ENCODE data around the gene NUP153. TPM values are rescaled to one million over a fixed set of nuclear protein-coding genes. Genes with fewer than 3 reads are reported as not detected.

The NUP153 gene
- total RNA-seq, 1 donor from 2014 or later: 23.9 TPM

DNA sequence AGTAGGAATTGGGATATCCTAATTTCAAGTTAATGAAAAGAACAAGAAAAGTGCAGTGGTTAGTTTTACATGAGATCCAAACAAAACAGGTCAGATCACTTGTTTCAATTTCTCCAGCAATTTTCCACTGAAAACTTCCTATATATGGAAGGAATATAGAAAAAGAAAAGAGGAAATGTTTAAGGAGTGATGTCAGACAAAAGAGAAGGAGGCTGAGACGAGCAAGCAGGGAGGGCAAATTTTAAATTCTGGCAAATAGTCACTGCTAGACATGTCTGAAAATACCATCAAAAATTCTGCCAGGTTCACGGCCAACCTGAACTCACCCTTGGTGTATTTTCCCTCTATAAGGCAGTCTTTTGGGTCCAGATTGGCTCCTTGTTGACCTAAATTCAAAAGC is 9.5 kb upstream of the NUP153 start:
- DNase-seq (ENCODE audit: low spot score): no peak
- peak overlapping the region; percentile 66 for H3K27ac Mint-ChIP-seq (ENCODE audit: unreplicated experiment)
- TF ChIP-seq, protein P1, sequence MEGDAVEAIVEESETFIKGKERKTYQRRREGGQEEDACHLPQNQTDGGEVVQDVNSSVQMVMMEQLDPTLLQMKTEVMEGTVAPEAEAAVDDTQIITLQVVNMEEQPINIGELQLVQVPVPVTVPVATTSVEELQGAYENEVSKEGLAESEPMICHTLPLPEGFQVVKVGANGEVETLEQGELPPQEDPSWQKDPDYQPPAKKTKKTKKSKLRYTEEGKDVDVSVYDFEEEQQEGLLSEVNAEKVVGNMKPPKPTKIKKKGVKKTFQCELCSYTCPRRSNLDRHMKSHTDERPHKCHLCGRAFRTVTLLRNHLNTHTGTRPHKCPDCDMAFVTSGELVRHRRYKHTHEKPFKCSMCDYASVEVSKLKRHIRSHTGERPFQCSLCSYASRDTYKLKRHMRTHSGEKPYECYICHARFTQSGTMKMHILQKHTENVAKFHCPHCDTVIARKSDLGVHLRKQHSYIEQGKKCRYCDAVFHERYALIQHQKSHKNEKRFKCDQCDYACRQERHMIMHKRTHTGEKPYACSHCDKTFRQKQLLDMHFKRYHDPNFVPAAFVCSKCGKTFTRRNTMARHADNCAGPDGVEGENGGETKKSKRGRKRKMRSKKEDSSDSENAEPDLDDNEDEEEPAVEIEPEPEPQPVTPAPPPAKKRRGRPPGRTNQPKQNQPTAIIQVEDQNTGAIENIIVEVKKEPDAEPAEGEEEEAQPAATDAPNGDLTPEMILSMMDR (IDR thresholded peaks at IDR 0.05): no peak
- H3K4me1 Mint-ChIP-seq (ENCODE audit: low read depth): peaks cover 30% of the 10 kb centered on the region
- no peaks in the 10 kb centered on the region for H3K36me3 Mint-ChIP-seq (ENCODE audit: low read depth)
- no peaks in the 10 kb centered on the region for H3K27me3 Mint-ChIP-seq (ENCODE audit: low read depth)
- H3K9me3 Mint-ChIP-seq (ENCODE audit: low read depth): no peaks in the 10 kb centered on the region
- H3K4me3 Mint-ChIP-seq (ENCODE audit: unreplicated experiment): no peak overlapping the region

DNA sequence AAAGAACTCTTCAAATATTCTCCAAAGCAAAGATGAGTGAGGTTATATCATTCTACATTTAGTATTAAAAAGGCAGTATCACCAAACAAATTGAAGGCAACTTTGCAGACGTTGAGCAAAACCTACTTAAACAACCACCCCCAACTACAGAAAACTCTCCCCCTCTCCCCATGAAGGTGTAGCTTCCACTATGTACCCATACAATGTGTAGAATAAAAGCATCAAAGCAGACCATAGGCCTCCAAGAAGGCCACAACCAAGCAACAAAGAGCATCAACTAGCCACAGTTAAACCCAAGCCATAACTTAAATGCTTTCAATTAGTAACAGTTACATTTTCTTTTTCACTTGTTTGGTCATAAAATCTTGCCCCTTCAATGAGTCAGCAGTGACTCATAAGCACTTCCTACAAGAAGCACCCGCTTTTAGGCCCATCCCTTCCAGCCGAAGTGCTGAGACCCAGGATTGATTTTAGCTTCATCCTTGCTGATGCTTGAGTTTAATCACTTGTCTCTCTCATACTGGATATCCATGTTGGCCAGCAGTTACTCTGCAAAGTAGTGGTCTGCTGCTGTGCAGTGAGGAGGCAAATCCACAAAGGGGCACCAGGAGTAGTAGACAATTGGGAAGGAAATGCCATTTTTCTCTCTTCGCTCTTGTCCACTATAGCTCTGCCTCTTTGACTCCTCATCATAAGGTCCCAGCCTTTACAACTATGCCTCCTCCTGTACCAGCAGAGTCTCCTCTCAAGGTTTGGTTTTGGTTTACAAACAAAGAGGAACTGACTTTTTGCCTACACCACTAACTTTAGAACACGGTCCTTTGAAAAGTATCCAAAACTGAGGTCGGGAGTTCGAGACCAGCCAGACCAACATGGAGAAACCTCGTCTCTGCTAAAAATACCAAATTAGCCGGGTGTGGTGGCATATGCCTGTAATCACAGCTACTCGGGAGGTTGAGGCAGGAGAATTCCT is 8.4 kb upstream of the NUP153 start:
- no peak for DNase-seq (ENCODE audit: low spot score)
- no peak overlapping the region for H3K4me3 Mint-ChIP-seq (ENCODE audit: unreplicated experiment)
- TF ChIP-seq, protein P1 (IDR thresholded peaks at IDR 0.05): no peak

DNA sequence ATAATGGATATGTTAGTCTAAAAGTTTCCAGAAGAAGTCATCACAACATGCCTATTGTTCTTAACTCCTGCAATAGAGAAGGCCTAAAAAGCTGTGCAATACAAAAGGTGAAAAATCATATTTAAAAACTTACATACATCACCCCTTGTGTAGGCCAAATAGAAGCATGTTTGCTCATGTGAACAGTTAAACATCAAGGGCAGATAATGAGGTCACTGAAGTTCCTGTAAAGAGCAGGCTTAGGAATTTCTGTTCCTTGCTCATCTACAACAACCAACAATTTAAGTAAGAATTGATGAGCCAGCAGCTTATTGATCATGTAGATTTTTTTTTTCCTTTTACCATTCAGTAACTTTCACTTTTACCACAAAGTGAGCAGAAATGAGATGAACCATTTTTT is 7.5 kb upstream of the NUP153 start:
- peaks cover 30% of the 10 kb centered on the region for H3K4me1 Mint-ChIP-seq (ENCODE audit: low read depth)
- H3K36me3 Mint-ChIP-seq (ENCODE audit: low read depth): no peaks in the 10 kb centered on the region
- H3K4me3 Mint-ChIP-seq (ENCODE audit: unreplicated experiment): no peak overlapping the region
- no peak for DNase-seq (ENCODE audit: low spot score)
- TF ChIP-seq, protein P1 (IDR thresholded peaks at IDR 0.05): no peak
- no peaks in the 10 kb centered on the region for H3K27me3 Mint-ChIP-seq (ENCODE audit: low read depth)
- no peaks in the 10 kb centered on the region for H3K9me3 Mint-ChIP-seq (ENCODE audit: low read depth)
- peak overlapping the region; percentile 41 for H3K27ac Mint-ChIP-seq (ENCODE audit: unreplicated experiment)

More for the DNA sequence above, 8.4 kb upstream of the NUP153 start:
- Mint-ChIP-seq H3K27me3 (ENCODE audit: low read depth) (no peaks in the 10 kb centered on the region), H3K9me3 (ENCODE audit: low read depth) (no peaks in the 10 kb centered on the region), H3K27ac (ENCODE audit: unreplicated experiment) (peak overlapping the region; percentile 94), H3K4me1 (ENCODE audit: low read depth) (peaks cover 30% of the 10 kb centered on the region), H3K36me3 (ENCODE audit: low read depth) (no peaks in the 10 kb centered on the region)

DNA sequence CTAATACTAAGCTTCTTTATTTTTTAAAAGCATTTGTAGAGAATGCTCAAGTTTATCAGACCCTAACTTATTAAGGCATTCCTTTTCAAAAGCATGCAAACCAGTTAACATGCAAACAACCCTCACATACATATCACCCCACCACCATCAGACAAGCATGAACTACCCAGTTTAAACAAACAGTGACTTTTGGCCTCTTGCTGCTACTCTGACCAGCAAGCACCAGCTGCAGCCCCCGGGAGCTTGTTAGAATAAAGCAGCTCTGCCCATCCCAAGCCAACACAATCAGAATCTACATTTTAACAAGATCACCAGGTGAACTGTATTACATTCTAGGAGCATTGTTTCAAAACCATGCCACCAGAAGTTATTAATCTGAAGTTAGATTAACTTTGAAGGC is 5.9 kb upstream of the NUP153 start:
- DNase-seq (ENCODE audit: low spot score): no peak
- Mint-ChIP-seq H3K4me1 (ENCODE audit: low read depth) (peaks cover 31% of the 10 kb centered on the region), H3K27ac (ENCODE audit: unreplicated experiment) (no peak overlapping the region), H3K4me3 (ENCODE audit: unreplicated experiment) (no peak overlapping the region), H3K9me3 (ENCODE audit: low read depth) (no peaks in the 10 kb centered on the region), H3K27me3 (ENCODE audit: low read depth) (no peaks in the 10 kb centered on the region), H3K36me3 (ENCODE audit: low read depth) (no peaks in the 10 kb centered on the region)
- TF ChIP-seq, protein P1 (IDR thresholded peaks at IDR 0.05): no peak

DNA sequence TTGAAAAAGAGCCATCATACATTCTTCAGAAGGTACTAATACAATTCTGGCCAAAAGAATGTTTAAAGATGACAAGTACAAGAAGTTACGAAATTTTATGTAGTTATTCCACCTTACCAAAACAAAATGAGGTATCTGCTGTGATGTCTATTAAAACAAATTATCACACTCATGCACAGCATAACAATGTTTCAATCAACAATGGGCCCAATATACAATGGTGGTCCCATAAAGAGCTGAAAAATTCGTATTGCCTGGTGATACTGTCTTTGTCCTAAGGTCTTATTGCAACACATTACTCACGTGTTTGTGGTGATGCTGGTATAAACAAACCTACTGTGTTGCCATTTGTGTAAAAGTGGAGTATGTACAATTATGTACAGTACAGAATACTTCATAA is 3.6 kb upstream of the NUP153 start:
- no peaks in the 10 kb centered on the region for H3K27me3 Mint-ChIP-seq (ENCODE audit: low read depth)
- peaks cover 26% of the 10 kb centered on the region for H3K4me1 Mint-ChIP-seq (ENCODE audit: low read depth)
- H3K36me3 Mint-ChIP-seq (ENCODE audit: low read depth): no peaks in the 10 kb centered on the region
- no peak overlapping the region for H3K27ac Mint-ChIP-seq (ENCODE audit: unreplicated experiment)
- DNase-seq (ENCODE audit: low spot score): no peak
- TF ChIP-seq, protein P1 (IDR thresholded peaks at IDR 0.05): no peak
- no peaks in the 10 kb centered on the region for H3K9me3 Mint-ChIP-seq (ENCODE audit: low read depth)
- H3K4me3 Mint-ChIP-seq (ENCODE audit: unreplicated experiment): no peak overlapping the region
